GM18909 (cell line): Measurements from ENCODE around the gene OSBPL3.

ENCODE experiments used
- ATAC-seq: cut with Tn5 transposase; IDR thresholded peaks from one replicate; pipeline ENCODE4 v1.9.1; 2021; ENCODE audit warnings: mild to moderate bottlenecking; ENCODE audit not compliant: unreplicated experiment, poor library complexity

OSBPL3 gene

DNA sequence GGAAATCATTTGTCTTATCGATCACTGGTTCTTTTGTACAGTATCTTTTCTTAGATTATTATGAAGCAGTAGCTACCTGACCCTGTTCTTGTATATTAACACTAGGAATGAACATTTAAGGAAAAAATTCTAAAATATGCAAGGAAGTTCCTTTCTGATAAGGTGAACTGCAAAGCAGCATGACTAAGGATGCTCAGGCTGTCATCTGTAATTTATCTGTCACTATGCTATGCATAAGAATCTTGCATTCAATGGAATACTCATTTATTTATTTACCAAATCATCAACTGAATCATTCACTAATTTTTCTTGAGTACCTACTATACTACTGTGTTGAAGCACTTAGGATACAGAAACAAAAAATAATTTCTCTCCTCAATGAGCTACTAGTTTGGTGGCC, 228.5 kb downstream of the OSBPL3 start:
- ATAC-seq: no peak

GRCh38 chr7:24750441-24751055, 229.4 kb downstream of the OSBPL3 start:
- ATAC-seq: no peak

- ATAC-seq: no peak
Observed at GRCh38 chr7:24748521-24748920, 231.5 kb downstream of the OSBPL3 start.
